HG02981 (cell line): Measurements from ENCODE around the gene CDH4.

Experiments
- ATAC-seq: cut with Tn5 transposase; IDR thresholded peaks from one replicate; pipeline ENCODE4 v1.9.1; 2021; ENCODE audit warnings: mild to moderate bottlenecking, moderate library complexity; ENCODE audit not compliant: unreplicated experiment

The CDH4 gene

GRCh38 chr20:61524951-61525666 lies 273.0 kb downstream of the CDH4 start:
- ATAC-seq, result no peak

GRCh38 chr20:61525781-61526431 lies 273.8 kb downstream of the CDH4 start:
- no peak for ATAC-seq

- ATAC-seq, result no peak
These were observed 274.8 kb downstream of the CDH4 start for GRCh38 chr20:61526907-61527306.

- no peak for ATAC-seq
These were observed 275.6 kb downstream of the CDH4 start for GRCh38 chr20:61527626-61528025.

GRCh38 chr20:61528591-61528990 lies 276.5 kb downstream of the CDH4 start:
- ATAC-seq, result no peak

- no peak for ATAC-seq
These were observed 277.3 kb downstream of the CDH4 start for GRCh38 chr20:61529354-61529753.

GRCh38 chr20:61531553-61532345 lies 279.7 kb downstream of the CDH4 start:
- ATAC-seq, result no peak

- ATAC-seq, result no peak
These were observed 280.7 kb downstream of the CDH4 start for GRCh38 chr20:61532736-61533135.

GRCh38 chr20:61533231-61533631 lies 281.2 kb downstream of the CDH4 start:
- no peak for ATAC-seq

GRCh38 chr20:61534346-61534745 lies 282.3 kb downstream of the CDH4 start:
- ATAC-seq, result no peak

- ATAC-seq, result no peak
These were observed 283.0 kb downstream of the CDH4 start for GRCh38 chr20:61535091-61535490.

- ATAC-seq, result no peak
These were observed 283.5 kb downstream of the CDH4 start for GRCh38 chr20:61535536-61535935.

- ATAC-seq, result no peak
These were observed 283.9 kb downstream of the CDH4 start for GRCh38 chr20:61535956-61536355.

GRCh38 chr20:61536671-61537070 lies 284.6 kb downstream of the CDH4 start:
- no peak for ATAC-seq

GRCh38 chr20:61537239-61538182 lies 285.4 kb downstream of the CDH4 start:
- ATAC-seq, result no peak

GRCh38 chr20:61538183-61538942 lies 286.3 kb downstream of the CDH4 start:
- no peak for ATAC-seq

- no peak for ATAC-seq
These were observed 286.8 kb downstream of the CDH4 start for GRCh38 chr20:61538943-61539265.

- ATAC-seq, result no peak
These were observed 287.8 kb downstream of the CDH4 start for GRCh38 chr20:61539706-61540360.

GRCh38 chr20:61541537-61541936 lies 289.5 kb downstream of the CDH4 start:
- ATAC-seq, result no peak

- ATAC-seq, result no peak
These were observed 291.0 kb downstream of the CDH4 start for GRCh38 chr20:61543086-61543485.
